ENCODE measurements around the gene HINT1.
"Not testable (repeated sequence)": the region's sequence is repeated elsewhere in the genome, so short reads cannot be mapped to it uniquely, and the experiment has no call there.

GRCh38 chr5:131133091-131133490 lies 32.0 kb downstream of the HINT1 start:
- TF ChIP-seq, protein P1, sequence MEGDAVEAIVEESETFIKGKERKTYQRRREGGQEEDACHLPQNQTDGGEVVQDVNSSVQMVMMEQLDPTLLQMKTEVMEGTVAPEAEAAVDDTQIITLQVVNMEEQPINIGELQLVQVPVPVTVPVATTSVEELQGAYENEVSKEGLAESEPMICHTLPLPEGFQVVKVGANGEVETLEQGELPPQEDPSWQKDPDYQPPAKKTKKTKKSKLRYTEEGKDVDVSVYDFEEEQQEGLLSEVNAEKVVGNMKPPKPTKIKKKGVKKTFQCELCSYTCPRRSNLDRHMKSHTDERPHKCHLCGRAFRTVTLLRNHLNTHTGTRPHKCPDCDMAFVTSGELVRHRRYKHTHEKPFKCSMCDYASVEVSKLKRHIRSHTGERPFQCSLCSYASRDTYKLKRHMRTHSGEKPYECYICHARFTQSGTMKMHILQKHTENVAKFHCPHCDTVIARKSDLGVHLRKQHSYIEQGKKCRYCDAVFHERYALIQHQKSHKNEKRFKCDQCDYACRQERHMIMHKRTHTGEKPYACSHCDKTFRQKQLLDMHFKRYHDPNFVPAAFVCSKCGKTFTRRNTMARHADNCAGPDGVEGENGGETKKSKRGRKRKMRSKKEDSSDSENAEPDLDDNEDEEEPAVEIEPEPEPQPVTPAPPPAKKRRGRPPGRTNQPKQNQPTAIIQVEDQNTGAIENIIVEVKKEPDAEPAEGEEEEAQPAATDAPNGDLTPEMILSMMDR (conservative IDR thresholded peaks at IDR 0.05; ENCODE audit: low read depth, low read length): not testable (repeated sequence)
- not testable (repeated sequence) for TF ChIP-seq POLR2A (IDR thresholded peaks at IDR 0.05; ENCODE audit: low read depth, low read length)
